ENCODE results near the gene HSP90AA1.
"Not testable (repeated sequence)": the region's sequence is repeated elsewhere in the genome, so short reads cannot be mapped to it uniquely, and the experiment has no call there.

Gene HSP90AA1

DNA sequence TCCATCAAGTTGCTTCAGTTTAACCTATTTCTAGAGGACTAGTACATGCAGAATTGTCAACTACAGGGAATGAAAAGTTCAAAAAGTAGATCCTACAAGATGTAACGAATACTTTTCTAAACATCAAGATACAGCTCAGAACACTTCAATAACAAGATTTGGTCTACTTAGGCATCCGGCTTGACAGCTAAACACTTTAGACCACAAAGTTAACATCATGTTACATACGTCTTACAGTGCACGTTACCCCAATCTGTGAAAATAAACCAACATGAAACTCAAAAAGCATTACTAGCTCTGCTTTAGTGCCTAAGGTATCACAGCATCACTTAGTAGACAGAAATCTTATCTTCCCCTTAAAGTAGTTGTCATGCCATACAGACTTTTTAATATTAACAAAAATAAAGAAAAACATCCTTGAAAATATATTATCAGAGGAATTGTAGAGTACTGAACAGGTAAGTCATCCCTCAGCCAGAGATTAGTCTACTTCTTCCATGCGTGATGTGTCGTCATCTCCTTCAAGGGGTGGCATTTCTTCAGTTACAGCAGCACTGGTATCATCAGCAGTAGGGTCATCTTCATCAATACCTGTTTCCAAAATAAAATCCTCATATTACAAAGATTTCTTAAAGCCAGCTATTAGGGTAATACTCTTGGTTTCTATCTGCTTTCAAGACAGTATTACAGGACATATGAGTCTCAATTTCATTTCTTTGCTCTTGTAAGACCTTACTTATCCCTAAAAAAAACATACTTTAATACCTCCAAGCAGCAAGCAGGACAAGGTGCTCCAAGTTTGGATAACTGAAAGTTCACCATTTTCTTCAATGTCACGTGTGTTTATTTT, 5.4 kb downstream of the HSP90AA1 start:
- Histone ChIP-seq H3K36me3 (ENCODE audit: control insufficient read depth, insufficient read depth, low read length) (peaks cover 74% of the 10 kb centered on the region), H3K27ac (ENCODE audit: low read depth, low read length) (no peak overlapping the region), H3K9me3 (ENCODE audit: control insufficient read depth, insufficient read depth, low read length) (no peaks in the 10 kb centered on the region), H3K27me3 (ENCODE audit: control insufficient read depth, insufficient read depth, low read length) (no peaks in the 10 kb centered on the region), H3K4me3 (ENCODE audit: low read depth, low read length) (no peak overlapping the region), H3K9ac (ENCODE audit: low read depth, low read length) (no peak overlapping the region), H3K4me1 (ENCODE audit: control insufficient read depth, insufficient read depth, low read length) (peaks cover 7% of the 10 kb centered on the region; the same call in 1 of the 2 replicates)

DNA sequence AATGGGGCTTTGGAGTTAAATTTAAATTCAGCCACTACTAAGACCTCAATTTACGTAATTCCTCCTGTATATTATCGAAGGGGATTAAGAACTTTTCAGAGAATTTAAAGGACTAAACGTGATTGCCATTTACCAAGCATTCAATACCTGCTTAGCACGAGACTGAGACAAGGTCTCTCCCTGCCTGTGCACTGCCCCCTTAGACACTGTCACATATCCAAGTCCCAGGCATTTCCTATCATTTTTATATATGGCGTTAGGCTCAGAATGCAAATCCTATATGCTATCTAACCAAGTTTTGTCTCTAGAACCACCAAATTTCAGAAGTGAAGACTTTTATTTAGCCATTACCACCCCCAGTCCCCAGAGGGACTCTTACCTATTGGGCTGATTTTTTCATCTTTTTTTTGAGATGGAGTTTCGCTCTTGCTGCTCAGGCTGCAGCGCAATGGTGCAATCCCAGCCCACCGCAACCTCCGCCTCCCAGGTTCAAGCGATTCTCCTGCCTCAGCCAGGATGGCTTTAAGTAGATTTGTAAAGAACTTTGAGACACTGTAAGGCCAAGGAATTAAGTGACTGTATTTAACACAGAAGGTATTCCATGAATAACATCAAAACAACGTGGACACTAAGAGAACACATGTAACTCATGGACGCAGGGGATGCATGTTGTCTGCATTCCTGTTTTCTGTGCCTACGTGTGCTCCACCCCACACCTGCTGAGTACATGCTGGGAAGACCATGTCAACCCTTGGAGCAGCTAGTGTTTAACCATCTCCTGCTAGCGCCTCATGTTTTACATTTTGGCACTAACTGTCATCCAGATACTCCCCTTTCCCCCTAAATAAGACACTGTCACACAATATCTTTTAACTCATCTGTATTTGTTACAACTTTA, 6.4 kb downstream of the HSP90AA1 start:
- Histone ChIP-seq H3K27ac (ENCODE audit: low read depth, low read length) (no peak overlapping the region), H3K9ac (ENCODE audit: low read depth, low read length) (no peak overlapping the region)

DNA sequence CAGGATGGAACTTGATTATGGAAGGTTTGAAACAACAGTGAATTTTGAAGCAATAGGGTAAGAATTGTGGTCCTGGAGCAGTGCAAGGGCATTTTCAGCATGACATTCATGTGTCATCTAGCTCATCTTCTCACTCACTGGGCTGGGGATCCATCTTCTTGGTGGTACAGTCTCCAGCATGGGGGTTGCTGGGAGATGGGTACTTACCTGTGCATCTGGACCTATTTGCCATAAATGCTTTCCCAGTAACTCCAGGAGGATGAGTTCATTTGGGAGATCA, 7.2 kb downstream of the HSP90AA1 start:
- H3K9ac ChIP-seq (ENCODE audit: low read depth, low read length): no peak overlapping the region
- H3K4me3 ChIP-seq (ENCODE audit: low read depth, low read length): no peak overlapping the region
- H3K27ac ChIP-seq (ENCODE audit: low read depth, low read length): no peak overlapping the region
- H3K36me3 ChIP-seq (ENCODE audit: control insufficient read depth, insufficient read depth, low read length): peaks cover 59% of the 10 kb centered on the region
- no peaks in the 10 kb centered on the region for H3K27me3 ChIP-seq (ENCODE audit: control insufficient read depth, insufficient read depth, low read length)
- peaks cover 4% of the 10 kb centered on the region; the same call in 1 of the 2 replicates for H3K4me1 ChIP-seq (ENCODE audit: control insufficient read depth, insufficient read depth, low read length)
- no peaks in the 10 kb centered on the region for H3K9me3 ChIP-seq (ENCODE audit: control insufficient read depth, insufficient read depth, low read length)

More for the DNA sequence above, 6.4 kb downstream of the HSP90AA1 start:
- no peaks in the 10 kb centered on the region for H3K27me3 ChIP-seq (ENCODE audit: control insufficient read depth, insufficient read depth, low read length)
- peaks cover 67% of the 10 kb centered on the region for H3K36me3 ChIP-seq (ENCODE audit: control insufficient read depth, insufficient read depth, low read length)
- peaks cover 7% of the 10 kb centered on the region; the same call in 1 of the 2 replicates for H3K4me1 ChIP-seq (ENCODE audit: control insufficient read depth, insufficient read depth, low read length)
- H3K4me3 ChIP-seq (ENCODE audit: low read depth, low read length): no peak overlapping the region
- no peaks in the 10 kb centered on the region for H3K9me3 ChIP-seq (ENCODE audit: control insufficient read depth, insufficient read depth, low read length)

DNA sequence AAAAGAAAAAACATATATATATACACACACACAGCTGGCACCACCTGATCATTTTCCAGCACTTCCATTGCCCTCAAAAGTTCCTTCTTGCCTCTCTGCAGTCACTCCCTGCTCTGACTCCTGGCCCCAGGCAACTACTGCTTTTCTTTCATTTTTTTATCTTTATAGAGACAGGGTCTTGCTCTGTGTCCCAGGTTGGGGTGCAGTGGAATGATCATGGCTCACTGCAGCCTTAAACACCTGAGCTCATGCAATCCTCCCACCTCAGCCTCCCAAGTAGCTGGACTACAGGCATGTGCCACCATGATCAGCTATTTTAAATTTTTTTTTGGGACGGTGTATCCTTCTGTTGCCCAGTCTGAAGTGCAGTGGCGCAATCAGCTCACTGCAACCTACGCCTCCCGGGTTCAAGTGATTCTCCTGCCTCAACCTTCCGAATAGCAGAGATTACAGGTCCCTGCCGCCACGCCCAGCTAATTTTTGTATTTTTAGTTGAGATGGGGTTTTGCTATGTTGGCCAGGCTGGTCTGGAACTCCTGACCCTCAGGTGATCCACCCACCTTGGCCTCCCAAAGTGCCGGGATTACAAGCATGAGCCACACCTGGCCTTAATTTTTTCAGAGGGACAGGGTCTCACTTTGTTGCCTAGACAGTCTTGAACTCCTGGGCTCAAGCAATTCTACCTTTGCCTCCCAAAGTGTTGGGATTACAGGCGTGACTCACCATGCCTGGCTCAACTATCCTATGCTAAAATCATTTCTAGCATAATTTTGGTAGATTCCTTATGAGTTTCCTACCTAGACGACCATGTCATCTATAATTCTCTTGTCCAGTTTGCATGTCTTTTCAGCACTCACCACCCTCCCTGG, 7.8 kb downstream of the HSP90AA1 start:
- Histone ChIP-seq H3K9ac (ENCODE audit: low read depth, low read length) (no peak overlapping the region), H3K36me3 (ENCODE audit: control insufficient read depth, insufficient read depth, low read length) (peaks cover 53% of the 10 kb centered on the region), H3K27ac (ENCODE audit: low read depth, low read length) (no peak overlapping the region), H3K4me1 (ENCODE audit: control insufficient read depth, insufficient read depth, low read length) (no peaks in the 10 kb centered on the region), H3K4me3 (ENCODE audit: low read depth, low read length) (no peak overlapping the region), H3K27me3 (ENCODE audit: control insufficient read depth, insufficient read depth, low read length) (no peaks in the 10 kb centered on the region), H3K9me3 (ENCODE audit: control insufficient read depth, insufficient read depth, low read length) (no peaks in the 10 kb centered on the region)

DNA sequence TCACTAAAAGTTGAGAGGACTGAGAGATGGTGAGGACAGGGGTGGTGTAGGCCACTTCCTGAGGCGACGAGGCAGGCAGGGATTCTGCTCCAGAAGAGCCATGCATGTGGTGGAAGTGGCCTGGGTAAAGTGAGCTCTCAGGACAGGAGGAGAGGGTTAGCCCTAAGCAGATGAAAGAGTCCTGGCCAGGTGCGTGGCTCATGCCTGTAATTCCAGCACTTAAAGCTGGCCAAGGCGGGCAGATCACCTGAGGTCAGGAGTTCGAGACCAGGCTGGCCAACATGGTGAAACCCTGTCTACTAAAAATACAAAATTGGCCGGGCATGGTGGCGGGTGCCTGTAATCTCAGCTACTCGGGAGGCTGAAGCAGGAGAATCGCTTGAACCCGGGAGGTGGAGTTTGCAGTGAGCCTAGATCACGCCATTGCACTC, 8.5 kb downstream of the HSP90AA1 start:
- not testable (repeated sequence) for H3K4me3 ChIP-seq (ENCODE audit: low read depth, low read length); H3K9ac ChIP-seq (ENCODE audit: low read depth, low read length); H3K4me1 ChIP-seq (ENCODE audit: control insufficient read depth, insufficient read depth, low read length); H3K27me3 ChIP-seq (ENCODE audit: control insufficient read depth, insufficient read depth, low read length); H3K27ac ChIP-seq (ENCODE audit: low read depth, low read length); H3K9me3 ChIP-seq (ENCODE audit: control insufficient read depth, insufficient read depth, low read length)
- peaks cover 47% of the 10 kb centered on the region for H3K36me3 ChIP-seq (ENCODE audit: control insufficient read depth, insufficient read depth, low read length)

DNA sequence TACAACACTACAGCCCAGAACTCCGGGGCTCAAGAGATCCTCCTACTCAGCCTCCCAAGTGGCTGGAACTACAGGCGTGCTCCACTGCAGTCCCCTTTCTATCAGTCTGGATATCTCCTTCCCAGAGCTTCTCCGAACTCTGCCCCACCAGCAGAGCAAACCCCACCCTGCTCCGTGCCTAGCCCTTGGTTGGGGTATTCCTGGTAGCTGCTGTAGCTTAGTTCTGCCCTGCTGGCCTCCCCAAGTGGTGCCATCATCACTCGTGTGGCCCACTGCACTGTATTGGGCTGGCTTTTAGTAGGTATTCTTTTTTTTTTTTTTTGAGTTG, 9.5 kb downstream of the HSP90AA1 start:
- peaks cover 36% of the 10 kb centered on the region for H3K36me3 ChIP-seq (ENCODE audit: control insufficient read depth, insufficient read depth, low read length)
- H3K27me3 ChIP-seq (ENCODE audit: control insufficient read depth, insufficient read depth, low read length): no peaks in the 10 kb centered on the region
- H3K9me3 ChIP-seq (ENCODE audit: control insufficient read depth, insufficient read depth, low read length): no peaks in the 10 kb centered on the region
- H3K4me3 ChIP-seq (ENCODE audit: low read depth, low read length): no peak overlapping the region
- no peaks in the 10 kb centered on the region for H3K4me1 ChIP-seq (ENCODE audit: control insufficient read depth, insufficient read depth, low read length)
- H3K27ac ChIP-seq (ENCODE audit: low read depth, low read length): no peak overlapping the region
- no peak overlapping the region for H3K9ac ChIP-seq (ENCODE audit: low read depth, low read length)

DNA sequence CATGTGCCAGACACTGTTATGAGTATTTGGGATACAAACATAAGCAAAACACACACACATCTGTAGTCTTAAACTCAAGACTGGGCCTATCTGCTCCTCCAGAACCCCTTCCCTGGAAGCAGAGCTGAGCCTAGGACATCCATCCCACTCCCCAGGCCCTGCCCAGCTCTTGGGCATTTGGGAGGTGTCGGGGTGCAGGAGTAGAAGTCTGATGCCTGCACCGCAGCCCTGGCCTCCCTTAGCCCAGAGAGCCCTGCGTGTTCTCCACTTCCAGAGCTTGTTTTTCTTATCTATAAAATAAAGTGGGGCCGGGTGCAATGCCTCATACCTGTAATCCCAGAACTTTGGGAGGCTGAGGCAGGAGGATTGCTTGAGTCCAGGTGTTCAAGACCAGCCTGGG, 11.7 kb downstream of the HSP90AA1 start:
- Histone ChIP-seq H3K4me1 (ENCODE audit: control insufficient read depth, insufficient read depth, low read length) (no peaks in the 10 kb centered on the region), H3K4me3 (ENCODE audit: low read depth, low read length) (no peak overlapping the region), H3K27ac (ENCODE audit: low read depth, low read length) (no peak overlapping the region), H3K9ac (ENCODE audit: low read depth, low read length) (no peak overlapping the region), H3K36me3 (ENCODE audit: control insufficient read depth, insufficient read depth, low read length) (peaks cover 14% of the 10 kb centered on the region), H3K9me3 (ENCODE audit: control insufficient read depth, insufficient read depth, low read length) (no peaks in the 10 kb centered on the region), H3K27me3 (ENCODE audit: control insufficient read depth, insufficient read depth, low read length) (no peaks in the 10 kb centered on the region)

DNA sequence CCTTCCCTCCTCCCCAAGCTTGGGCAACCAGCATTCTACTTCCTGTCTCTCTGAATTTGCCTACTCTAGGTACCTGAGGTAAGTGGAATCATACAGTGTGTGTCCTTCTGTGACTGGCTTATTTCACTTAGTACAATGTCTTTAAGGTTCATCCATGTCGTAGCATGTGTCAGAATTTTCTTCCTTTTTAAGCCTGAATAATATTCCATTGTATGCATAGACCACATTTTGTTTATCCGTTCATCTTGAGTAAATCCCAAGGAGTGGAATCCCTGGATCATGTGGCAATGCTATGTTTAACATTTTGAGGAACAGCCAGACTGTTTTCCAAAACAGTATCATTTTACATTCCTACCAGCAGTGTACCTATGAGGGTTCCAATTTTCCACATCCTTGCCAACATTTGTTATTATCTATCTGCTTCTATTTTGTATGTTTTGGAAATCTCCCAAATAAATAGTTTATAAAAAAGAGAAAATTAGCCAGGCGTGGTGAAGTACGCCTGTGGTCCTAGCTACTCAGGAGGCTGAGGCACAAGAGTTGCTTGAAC, 12.4 kb downstream of the HSP90AA1 start:
- H3K4me3 ChIP-seq (ENCODE audit: low read depth, low read length): no peak overlapping the region
- no peak overlapping the region for H3K9ac ChIP-seq (ENCODE audit: low read depth, low read length)
- H3K4me1 ChIP-seq (ENCODE audit: control insufficient read depth, insufficient read depth, low read length): no peaks in the 10 kb centered on the region
- H3K27me3 ChIP-seq (ENCODE audit: control insufficient read depth, insufficient read depth, low read length): no peaks in the 10 kb centered on the region
- H3K9me3 ChIP-seq (ENCODE audit: control insufficient read depth, insufficient read depth, low read length): no peaks in the 10 kb centered on the region
- H3K36me3 ChIP-seq (ENCODE audit: control insufficient read depth, insufficient read depth, low read length): peaks cover 8% of the 10 kb centered on the region
- no peak overlapping the region for H3K27ac ChIP-seq (ENCODE audit: low read depth, low read length)

DNA sequence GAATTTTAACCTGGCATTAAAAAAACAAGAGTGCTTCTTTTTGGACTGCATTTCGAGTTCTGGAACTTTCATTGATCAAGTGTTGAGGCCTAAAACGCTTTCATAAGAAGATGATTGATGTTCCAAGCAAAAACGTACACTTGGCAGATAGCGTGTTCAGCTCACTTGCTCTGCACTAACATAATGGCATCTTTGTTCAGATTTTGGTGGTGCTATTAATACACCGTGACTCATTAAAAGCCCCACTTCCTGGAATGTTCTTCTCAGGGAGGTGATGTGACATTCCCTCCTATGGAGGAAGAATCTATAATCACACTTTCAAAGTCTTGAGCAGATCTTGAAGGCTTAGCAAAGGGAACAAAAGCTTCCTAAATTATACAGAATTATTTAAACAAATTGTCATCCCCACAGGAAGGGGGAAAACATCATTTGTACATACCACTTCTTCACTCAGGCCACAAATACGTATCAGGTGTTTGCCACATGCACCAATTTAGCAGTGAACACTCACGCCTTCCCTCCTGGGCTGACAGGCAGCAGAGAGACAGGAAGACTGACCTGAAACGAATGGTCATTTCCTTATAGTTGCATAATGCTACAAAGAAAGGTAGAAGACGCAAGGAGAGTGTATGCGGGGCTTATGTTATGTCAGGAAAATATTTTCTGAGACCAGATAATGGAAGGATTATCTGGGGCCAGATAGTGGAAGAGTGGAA, 15.4 kb downstream of the HSP90AA1 start:
- no peaks in the 10 kb centered on the region for H3K27me3 ChIP-seq (ENCODE audit: control insufficient read depth, insufficient read depth, low read length)
- no peak overlapping the region for H3K4me3 ChIP-seq (ENCODE audit: low read depth, low read length)
- no peaks in the 10 kb centered on the region for H3K9me3 ChIP-seq (ENCODE audit: control insufficient read depth, insufficient read depth, low read length)
- no peaks in the 10 kb centered on the region for H3K36me3 ChIP-seq (ENCODE audit: control insufficient read depth, insufficient read depth, low read length)
- H3K4me1 ChIP-seq (ENCODE audit: control insufficient read depth, insufficient read depth, low read length): no peaks in the 10 kb centered on the region
- no peak overlapping the region for H3K27ac ChIP-seq (ENCODE audit: low read depth, low read length)
- H3K9ac ChIP-seq (ENCODE audit: low read depth, low read length): no peak overlapping the region

DNA sequence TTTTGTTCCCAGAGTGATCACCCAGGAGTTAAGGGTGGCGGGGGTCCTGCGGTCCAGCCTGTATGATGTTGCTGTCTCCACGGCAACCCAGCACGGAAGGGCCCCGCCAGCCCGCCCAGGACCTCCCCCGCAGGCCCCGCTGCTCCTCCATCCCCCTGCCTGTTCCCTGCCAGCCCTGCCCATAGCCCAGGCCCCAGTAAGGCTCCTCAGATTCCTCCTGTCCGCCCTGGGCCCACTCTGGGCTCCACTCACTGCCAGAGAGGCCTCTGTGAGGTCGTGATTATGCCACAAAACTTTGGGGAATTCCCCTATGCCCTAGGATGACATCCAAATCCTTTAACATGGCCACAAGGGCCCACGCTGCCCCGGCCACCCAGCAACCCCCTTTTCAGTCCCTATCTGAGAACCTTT, 20.8 kb downstream of the HSP90AA1 start:
- no peak overlapping the region for H3K9ac ChIP-seq (ENCODE audit: low read depth, low read length)
- no peaks in the 10 kb centered on the region for H3K9me3 ChIP-seq (ENCODE audit: control insufficient read depth, insufficient read depth, low read length)
- H3K4me1 ChIP-seq (ENCODE audit: control insufficient read depth, insufficient read depth, low read length): no peaks in the 10 kb centered on the region
- H3K27ac ChIP-seq (ENCODE audit: low read depth, low read length): no peak overlapping the region
- H3K36me3 ChIP-seq (ENCODE audit: control insufficient read depth, insufficient read depth, low read length): no peaks in the 10 kb centered on the region
- H3K27me3 ChIP-seq (ENCODE audit: control insufficient read depth, insufficient read depth, low read length): no peaks in the 10 kb centered on the region
- no peak overlapping the region for H3K4me3 ChIP-seq (ENCODE audit: low read depth, low read length)
